G401.6 (cell line): Measurements from ENCODE around the gene AKAP17A.
"Not testable (repeated sequence)": the region's sequence is repeated elsewhere in the genome, so short reads cannot be mapped to it uniquely, and the experiment has no call there.

ENCODE experiments used
- FAIRE-seq: peaks from 2 replicates; lab custom pipeline; 2012; peaks lifted over from hg19 to GRCh38; lab: Jason Lieb, UNC

Gene AKAP17A, protein sequence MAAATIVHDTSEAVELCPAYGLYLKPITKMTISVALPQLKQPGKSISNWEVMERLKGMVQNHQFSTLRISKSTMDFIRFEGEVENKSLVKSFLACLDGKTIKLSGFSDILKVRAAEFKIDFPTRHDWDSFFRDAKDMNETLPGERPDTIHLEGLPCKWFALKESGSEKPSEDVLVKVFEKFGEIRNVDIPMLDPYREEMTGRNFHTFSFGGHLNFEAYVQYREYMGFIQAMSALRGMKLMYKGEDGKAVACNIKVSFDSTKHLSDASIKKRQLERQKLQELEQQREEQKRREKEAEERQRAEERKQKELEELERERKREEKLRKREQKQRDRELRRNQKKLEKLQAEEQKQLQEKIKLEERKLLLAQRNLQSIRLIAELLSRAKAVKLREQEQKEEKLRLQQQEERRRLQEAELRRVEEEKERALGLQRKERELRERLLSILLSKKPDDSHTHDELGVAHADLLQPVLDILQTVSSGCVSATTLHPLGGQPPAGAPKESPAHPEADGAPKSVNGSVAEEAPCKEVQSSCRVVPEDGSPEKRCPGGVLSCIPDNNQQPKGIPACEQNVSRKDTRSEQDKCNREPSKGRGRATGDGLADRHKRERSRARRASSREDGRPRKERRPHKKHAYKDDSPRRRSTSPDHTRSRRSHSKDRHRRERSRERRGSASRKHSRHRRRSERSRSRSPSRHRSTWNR

DNA sequence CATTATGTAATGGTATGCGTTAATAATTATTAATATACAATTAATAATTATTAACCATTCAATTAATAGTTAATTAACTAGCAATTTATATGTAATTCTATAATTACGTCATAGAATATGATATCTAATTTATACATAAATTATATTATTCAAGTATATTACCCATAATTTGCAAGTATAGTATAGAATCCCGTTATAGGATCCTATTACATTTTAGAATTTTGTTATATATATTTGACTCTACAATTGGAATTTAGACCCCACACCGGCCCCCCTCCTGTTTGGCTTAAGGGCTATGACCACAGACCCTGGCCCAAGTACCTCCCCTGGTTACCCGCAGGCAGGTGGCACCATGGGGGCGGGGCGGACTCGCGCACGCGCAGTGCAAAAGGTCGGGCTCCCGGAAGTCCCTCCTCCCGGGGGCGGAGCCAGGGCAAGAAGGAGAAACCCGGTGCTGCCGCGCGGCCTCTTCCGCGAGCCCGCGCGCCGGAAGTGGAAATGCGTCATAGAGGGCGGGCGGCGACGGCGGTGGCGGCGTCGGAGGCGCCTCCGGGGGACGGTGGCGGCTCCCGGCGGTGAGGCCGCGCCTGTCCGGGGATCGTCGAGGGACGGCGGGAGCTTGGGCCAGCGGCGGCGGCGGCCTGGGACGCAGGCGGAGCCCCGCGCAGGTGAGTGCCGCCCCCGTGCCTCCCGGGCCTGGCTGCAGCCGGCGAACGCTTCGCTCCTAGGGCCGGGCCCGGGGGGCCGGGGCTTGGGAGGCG is at the start of gene AKAP17A:
AKAP17A (plus strand) TSS at position 503 of the 761 bp plus-strand sequence. CDS start 1,859 bp downstream, outside the sequence.
- FAIRE-seq = no peak

DNA sequence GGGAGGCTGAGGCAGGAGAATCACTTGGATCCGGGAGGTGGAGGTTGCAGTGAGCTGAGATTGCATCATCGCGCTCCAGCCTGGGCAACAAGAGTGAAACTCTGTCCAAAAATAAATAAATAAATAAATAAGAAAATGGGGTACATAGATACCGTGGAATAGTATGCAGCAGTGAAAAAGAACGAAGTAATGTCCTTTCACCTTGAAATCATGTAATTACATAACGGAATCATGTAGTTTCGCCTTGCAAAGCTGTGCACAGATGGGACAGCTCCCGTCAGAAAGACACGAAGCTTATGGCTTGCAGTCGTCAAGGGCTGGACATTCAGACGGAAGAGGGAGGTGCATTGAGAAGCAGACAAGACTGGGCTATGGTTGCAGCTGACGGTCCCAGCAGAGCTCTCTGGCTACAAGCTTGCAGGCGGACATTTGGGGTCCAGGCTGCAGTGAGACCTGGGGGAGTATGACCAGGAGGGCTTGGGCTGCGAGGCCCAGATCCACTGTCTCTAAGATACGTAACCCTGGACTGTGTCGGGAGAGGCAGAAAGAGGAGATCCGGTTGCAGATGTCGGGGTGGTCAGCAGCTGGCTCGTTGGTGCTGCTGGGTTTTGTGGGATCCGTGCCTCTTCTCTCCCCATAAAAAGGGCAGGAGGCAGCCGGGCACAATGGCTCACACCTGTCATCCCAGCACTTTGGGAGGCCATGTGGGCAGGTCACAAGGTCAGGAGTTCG is 48.2 kb upstream of the AKAP17A start:
- no peak for FAIRE-seq

- FAIRE-seq = no peak
These were observed 45.5 kb upstream of the AKAP17A start for GRCh38 chrX:1545776-1546408.

GRCh38 chrX:1546691-1547251 is 44.6 kb upstream of the AKAP17A start:
- no peak for FAIRE-seq

DNA sequence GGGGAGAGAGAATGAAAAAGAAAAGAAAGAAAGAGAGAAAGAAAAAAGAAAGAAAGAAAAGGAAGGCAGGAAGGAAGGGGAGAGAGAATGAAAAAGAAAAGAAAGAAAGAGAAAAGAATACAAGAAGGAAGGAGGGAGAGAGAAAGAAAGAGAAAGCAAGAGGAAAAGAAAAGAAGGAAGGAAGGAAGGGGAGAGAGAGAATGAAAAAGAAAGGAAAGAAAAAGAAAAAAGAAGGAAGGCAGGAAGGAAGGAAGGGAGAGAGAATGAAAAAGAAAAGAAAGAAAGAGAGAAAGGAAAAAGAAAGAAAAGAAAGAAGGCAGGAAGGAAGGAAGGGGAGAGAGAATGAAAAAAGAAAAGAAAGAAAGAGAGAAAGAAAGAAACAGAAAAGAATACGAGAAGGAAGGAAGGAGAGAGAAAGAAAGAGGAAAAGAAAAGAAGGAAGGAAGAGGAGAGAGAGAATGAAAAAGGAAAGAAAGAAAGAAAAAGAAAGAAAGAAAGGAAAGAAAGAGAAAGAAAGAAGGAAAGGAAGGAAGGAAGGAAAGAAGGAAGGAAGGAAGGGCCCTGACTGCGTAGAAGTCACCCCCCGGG is 39.4 kb upstream of the AKAP17A start:
- FAIRE-seq = no peak

DNA sequence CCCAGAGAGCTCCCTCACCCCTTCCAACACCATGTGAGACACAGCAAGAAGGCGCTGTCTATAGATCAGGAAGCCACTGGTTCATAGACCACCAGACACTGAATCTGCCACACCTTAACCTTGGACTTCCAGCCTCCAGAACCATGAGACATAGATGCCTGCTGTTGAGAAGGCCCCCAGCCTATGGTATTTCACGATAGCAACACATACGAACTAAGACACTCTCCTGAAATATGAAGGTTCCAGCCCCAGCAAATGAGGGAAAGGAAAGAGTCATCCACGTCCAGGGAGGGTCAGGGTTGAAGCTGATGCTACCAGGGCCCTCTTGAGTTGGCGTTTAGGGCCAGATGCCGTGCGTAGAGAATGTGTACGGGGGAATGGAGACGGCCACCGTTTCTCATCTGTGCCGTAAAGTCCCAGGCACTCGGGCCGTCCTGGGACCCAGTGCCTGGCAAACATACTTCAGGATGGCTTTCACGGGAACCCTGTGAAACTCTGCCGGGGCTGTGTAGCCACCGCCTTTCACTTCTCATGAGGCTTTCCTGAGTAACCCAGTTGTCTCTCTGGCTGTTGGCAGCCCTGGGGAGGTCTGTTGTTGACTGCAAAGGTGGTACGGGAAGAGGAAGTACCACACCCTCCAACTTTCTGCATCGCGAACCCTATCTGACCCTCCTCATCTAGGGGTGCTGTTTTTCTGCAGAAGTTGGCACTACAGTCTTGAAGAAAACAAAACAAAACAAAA is 36.8 kb upstream of the AKAP17A start:
- no peak for FAIRE-seq

- no peak for FAIRE-seq
These were observed 36.0 kb upstream of the AKAP17A start for GRCh38 chrX:1555370-1555769.

DNA sequence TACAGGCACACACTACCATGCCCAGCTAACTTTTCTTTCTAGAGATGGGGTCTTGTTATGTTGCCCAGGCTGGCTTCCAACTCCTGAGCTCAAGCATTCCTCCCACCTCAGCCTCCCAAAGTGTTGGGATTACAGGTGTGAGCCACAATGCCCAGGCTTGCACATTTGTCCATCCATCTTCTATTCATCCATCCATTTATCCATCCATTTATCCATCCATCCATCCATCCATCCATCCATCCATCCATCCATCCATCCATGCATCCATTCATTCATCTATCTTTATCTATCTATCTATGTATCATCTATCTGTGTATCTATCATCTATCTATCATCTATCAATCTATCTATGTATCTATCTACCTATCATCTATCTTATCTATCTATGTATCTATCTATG is 34.0 kb upstream of the AKAP17A start:
- FAIRE-seq = not testable (repeated sequence)

GRCh38 chrX:1558761-1559468 is 32.5 kb upstream of the AKAP17A start:
- FAIRE-seq = no peak

GRCh38 chrX:1561164-1561563 is 30.2 kb upstream of the AKAP17A start:
- no peak for FAIRE-seq

- FAIRE-seq = not testable (repeated sequence)
These were observed 27.3 kb upstream of the AKAP17A start for GRCh38 chrX:1564077-1564476.

DNA sequence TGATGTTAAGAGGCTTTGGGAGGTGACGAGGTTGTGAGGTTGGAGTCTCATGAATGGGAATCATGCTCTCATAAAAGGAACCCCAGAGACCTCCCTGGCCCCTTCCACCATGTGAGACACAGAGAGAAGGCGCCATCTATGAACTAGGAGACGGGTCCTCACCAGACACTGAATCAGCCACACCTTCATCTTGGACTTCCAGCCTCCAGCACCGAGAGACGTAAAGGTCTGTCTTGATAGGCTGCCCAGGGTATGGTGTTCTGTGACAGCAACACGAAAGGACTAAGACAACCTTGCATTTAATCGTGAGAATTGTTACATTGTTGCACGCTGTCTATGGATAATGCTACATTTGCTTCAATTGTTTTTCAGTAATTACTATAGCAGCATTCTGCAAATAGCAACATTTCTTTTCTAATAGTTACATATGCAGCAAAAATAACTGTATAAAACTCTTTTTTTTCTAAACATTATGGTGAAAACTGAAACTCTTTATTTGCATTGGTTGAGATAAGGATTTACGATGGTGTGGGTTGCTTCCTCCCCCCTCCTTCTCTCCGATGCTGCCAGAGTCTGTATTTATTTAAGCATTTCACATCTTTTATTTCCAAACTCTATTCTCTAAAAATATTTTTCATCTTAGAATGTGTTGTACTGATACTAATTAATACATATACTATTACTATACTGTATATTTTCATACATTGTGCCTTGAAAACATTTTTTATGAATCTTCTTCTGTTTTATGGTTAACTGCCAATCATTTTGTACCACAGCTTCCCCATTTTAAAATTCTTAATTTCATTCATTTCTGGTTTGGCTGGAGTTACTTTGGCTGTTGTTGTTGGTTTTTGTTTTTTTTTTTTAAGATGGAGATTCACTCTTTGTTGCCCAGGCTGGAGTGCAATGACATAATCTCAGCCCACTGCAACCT is 26.4 kb upstream of the AKAP17A start:
- no peak for FAIRE-seq

GRCh38 chrX:1574181-1574580 is 17.2 kb upstream of the AKAP17A start:
- not testable (repeated sequence) for FAIRE-seq

DNA sequence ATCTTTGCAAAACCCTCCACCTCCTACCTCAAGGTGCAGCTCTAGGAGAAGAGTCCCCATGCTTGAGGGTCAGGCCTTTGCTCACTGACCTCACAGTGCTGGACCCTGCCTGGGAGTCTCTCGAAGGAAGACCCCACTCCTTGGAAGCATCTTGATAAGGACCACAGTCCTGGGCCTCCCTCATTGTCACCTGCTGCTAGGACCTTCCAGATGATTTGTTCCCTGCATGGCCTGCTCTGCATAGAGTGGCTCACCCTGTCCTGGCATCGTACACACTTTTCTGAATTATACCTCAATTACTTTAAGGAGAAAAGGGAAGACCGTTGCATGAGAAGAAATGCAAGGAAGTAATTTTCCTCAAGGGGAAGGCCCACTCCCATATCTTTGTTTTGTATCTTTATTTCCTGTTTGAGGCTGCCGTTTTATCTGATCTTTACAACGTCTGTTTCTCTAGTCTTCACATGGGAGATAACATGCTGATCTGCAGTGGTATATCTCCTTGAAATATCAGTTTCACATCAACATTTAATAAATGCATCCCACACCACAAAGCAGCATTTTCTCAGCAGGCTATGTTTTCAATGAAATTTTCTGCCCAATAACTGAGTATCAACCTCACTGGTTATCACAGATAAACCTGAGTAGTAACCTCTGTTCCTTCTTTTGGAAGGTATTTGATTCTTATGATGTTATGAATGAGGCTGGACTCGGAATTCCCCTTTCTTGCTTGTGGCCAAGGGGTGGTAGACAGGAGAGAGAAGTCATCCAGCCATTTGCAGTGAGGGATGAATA is 15.0 kb upstream of the AKAP17A start:
- FAIRE-seq = no peak

- no peak for FAIRE-seq
These were observed 13.6 kb upstream of the AKAP17A start for GRCh38 chrX:1577845-1578244.

DNA sequence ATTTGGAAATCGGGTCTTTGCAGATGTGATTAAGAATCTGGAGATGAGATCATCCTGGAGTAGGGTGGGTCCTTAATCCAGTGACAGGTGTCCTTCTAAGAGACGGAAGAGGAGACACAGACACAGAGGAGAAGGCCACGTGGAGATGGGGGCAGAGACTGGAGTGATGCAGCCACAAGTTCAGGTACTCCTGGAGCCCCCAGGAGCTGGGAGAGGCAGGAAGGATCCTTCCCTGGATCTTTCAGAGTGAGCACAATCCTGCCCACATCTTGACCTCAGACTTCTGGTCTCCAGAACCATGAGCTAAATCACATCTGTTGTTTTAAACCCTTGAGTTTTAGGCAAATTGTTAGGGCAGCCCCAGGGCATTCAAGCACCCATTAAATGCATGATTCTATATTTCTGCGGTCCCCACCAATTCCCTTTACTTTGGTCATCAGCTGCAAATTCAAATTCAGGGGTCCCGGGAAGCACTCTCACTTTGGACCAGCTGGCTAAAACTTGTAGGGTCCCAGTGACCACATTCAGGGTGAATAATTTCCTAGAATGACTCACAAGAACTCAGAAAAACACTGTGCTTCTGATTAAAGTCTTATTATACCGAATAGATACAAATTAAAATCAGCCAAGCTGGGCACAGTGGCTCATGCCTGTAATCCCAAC is 12.8 kb upstream of the AKAP17A start:
- no peak for FAIRE-seq

DNA sequence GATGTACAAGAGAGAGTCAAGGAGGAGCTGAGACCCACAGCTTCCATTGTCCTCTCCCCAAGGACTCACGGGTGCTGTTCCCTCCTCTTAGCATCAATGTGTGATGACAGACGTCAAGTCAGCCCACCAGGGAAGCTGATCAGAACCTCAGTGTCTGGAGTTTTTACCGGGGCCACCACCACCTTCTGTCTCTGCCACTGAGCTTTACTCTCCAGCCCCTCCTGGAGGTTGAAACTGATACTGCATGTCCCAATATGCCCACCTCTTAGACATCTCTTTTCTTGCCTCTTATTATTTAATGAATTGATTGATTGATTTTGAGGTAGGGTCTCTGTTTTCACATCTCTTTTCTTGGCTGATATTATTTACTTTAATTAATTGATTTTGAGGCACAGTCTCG is 10.3 kb upstream of the AKAP17A start:
- FAIRE-seq = no peak
